Testis (tissue), 2 donors: Measurements from ENCODE around the gene GMEB2.

Source experiments
- CTCF ChIP-seq, 3 experiments: fragments of 450-650 bp in 2 of 3; fragments of 200-600 bp in 1 of 3; sonication (generic) in 1 of 3; IDR thresholded peaks; one replicate each; pipeline ENCODE4 v1.5.1; 2016 to 2019; ENCODE audit warnings: antibody characterized with exemption in 3 of 3, mild to moderate bottlenecking in 2 of 3, moderate library complexity in 1 of 3
- POLR2A ChIP-seq: fragments of 450-650 bp; IDR thresholded peaks from one replicate; pipeline ENCODE4 v1.6.1; 2017; ENCODE audit warnings: antibody characterized with exemption, mild to moderate bottlenecking, moderate library complexity

- TF ChIP-seq CTCF (IDR thresholded peaks at IDR 0.05) (no peak), POLR2A (no peak)
Observed at GRCh38 chr20:63636752-63637628, 10.1 kb upstream of the GMEB2 start.
